ENCODE measurements around the gene C8B.

The C8B gene

DNA sequence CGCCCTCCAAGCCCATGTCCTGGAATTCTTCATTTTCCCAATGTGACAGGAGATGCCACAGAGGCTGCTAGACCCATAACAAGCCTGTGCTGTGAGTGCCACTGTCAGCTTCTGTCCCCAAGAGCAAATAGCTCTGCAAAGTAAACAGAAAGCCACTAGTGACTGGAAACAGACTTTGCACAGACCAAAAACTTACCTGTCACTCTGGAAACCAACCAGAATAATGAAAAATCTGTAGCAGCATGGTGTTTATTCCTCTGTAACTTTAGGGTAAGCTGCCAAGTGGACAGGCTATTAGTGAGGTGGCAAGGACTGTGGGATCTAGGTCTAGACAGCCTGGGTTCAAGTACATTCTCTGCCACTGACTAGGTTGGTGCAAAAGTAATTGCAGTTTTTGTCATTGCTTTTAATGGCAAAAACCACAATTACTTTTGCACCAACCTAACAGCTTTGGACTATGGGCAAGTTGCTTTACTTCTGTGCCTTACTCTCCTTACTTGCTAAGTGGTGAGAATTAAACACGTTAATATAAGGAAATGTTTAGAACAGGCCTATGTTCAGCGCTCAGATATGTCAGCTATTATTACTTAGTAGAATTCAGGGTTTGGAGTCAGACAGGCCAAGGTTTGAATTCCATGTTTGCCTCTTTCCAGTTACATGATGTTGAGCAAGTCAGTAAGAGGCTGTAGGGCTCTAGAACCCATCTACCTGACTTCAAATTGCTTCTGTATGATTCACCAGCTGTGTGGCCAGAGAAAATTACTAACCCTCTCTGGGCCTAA lies at the start of gene C8B:
Gene C8B (minus strand): TSS at position 100 of the 782 bp plus-strand sequence. CDS start 67 bp downstream, at position 33.
- no peak for DNase-seq (ENCODE audit: low spot score)
- TF ChIP-seq, protein P1, sequence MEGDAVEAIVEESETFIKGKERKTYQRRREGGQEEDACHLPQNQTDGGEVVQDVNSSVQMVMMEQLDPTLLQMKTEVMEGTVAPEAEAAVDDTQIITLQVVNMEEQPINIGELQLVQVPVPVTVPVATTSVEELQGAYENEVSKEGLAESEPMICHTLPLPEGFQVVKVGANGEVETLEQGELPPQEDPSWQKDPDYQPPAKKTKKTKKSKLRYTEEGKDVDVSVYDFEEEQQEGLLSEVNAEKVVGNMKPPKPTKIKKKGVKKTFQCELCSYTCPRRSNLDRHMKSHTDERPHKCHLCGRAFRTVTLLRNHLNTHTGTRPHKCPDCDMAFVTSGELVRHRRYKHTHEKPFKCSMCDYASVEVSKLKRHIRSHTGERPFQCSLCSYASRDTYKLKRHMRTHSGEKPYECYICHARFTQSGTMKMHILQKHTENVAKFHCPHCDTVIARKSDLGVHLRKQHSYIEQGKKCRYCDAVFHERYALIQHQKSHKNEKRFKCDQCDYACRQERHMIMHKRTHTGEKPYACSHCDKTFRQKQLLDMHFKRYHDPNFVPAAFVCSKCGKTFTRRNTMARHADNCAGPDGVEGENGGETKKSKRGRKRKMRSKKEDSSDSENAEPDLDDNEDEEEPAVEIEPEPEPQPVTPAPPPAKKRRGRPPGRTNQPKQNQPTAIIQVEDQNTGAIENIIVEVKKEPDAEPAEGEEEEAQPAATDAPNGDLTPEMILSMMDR (IDR thresholded peaks at IDR 0.05; ENCODE audit: extremely low read depth, missing control alignments): no peak

DNA sequence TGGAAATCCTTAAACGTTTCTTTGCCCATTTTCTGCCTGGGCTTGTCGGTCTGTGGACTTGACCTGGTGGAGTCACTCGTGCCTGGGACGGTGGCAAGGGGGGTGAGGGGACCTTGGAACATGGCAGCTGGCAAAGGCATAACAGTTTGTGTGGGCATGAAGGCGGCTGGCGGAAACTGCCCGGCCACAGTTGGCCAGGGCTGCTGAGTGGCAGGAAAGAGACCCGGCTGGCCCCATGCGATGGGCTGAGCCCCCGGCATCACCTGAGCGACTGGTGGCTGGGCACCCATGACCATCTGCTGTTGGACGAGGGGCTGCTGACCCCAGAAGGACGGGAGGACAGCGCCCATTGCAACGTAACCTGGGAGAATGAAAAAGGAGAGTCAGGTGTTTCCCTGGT lies 49.3 kb upstream of the C8B start:
- TF ChIP-seq, protein P1 (IDR thresholded peaks at IDR 0.05; ENCODE audit: extremely low read depth, missing control alignments): no peak
- DNase-seq (ENCODE audit: low spot score): no peak

DNA sequence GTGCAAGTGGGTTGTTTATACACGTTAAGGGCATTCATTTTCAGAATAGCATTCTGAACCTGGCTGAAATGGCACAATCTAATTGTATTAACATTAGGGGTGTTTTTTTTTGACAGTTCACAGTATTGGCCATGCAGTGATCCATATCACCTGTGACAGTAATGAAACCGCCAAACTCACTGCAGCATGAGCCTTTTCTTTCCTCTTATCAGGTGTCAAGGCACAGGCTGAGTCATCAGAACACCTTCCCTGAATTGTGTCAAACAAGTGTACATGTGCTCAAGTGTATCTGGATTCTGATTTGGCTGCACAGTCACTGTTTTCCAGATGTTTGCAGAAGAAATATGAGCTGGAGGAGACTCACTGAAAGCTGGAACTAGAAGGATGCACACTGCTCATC lies 47.7 kb upstream of the C8B start:
- TF ChIP-seq, protein P1 (IDR thresholded peaks at IDR 0.05; ENCODE audit: extremely low read depth, missing control alignments): no peak
- no peak for DNase-seq (ENCODE audit: low spot score)

DNA sequence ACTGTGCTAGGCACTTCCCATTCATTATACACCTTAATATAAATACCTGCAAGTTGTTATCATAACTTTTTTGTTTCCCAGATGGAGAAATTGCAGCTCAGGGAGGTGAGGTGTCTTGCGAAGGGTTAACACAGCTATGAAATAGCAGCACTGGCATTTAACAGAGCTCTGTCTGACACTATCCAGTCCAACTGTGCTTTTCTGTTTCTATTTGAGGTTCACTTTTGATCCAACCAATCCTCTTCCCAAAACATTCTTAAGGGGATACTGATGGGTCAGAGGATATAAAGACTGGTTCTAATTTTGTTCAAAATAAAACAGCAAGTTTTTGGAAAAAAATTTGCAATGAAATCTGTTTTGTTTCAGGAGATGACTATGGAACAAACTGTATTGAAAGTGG lies 46.5 kb upstream of the C8B start:
- DNase-seq (ENCODE audit: low spot score): no peak
- TF ChIP-seq, protein P1 (IDR thresholded peaks at IDR 0.05; ENCODE audit: extremely low read depth, missing control alignments): no peak

DNA sequence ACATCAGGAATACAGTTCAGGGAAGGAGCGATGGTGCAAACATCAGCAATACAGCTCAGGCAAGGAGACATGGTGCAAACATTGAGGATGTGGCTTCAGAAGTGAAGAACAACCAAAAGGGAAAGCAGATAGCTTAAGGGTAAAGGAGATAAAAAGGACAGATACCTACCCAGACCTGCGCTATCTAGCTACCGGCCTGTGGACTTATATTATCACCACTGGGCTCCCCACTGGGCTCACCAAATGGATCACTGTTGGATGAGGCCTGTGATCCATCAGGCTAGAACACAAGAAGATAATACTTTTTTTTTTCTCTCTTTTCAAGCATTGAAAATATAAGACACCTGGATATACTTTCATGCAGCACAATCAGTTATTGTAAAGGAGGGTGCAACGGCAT lies 44.7 kb upstream of the C8B start:
- TF ChIP-seq, protein P1 (IDR thresholded peaks at IDR 0.05; ENCODE audit: extremely low read depth, missing control alignments): no peak
- no peak for DNase-seq (ENCODE audit: low spot score)

DNA sequence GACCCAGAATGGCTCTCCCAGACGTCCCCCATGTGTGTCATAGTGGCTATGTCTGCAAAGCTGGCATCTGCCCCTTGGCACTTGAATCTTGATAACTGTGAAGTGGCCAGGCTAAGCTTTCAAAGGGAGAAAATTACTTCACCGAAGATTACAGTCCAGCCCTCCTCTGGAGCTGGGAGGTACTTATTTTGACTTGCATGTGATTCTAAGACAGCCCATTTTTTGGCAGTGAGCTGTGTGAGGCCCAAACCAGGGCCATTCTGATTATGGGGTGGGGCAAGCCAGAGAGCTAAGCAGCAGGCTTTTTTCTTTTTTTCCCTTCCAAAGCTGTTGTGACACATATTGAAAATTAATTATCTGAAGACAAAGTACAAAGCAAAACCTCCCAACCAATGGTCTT lies 42.1 kb upstream of the C8B start:
- DNase-seq (ENCODE audit: low spot score): no peak
- TF ChIP-seq, protein P1 (IDR thresholded peaks at IDR 0.05; ENCODE audit: extremely low read depth, missing control alignments): no peak

DNA sequence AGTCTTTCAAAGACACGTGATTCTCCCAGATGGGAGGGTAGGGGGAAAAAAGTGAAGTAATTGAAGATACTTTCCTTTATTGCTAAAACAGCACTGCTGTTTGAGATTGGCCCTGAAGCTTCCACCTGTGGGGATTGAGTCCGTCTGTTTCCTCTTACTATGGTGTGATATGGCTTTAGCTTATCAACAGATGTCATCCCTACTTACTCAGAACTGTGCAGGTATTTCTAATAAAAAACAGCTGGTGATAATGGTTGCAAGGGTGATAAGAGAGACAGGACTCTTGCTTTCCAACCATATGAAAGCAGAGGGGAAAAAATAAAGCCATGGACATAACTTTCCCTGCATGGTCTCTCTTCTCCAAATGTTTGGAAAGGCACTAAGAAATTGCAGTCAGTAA lies 41.7 kb upstream of the C8B start:
- DNase-seq (ENCODE audit: low spot score): no peak
- TF ChIP-seq, protein P1 (IDR thresholded peaks at IDR 0.05; ENCODE audit: extremely low read depth, missing control alignments): no peak

Measured in GM20000 (cell line).